T-cell (primary cell): ENCODE data around the gene PROSER2. TPM values are rescaled to one million over a fixed set of nuclear protein-coding genes. Genes with fewer than 3 reads are reported as not detected.

Experiments
- ATAC-seq, 4 experiments: fragments of 200-7000 bp in 3 of 4; fragments of 150-1000 bp in 1 of 4; cut with Tn5 transposase; replicated peaks in 1 of 4; 1 replicate in 3 of 4; 2 replicates in 1 of 4; pipeline ENCODE4 v1.10.0; 2021; ENCODE audit warnings: moderate library complexity in 3 of 4, mild to moderate bottlenecking in 2 of 4, moderate number of reproducible peaks in 1 of 4
- CTCF ChIA-PET, 2 donors: fragments of 300-600 bp; sonication (Branson Sonifier 250); formaldehyde crosslinking; loops; one replicate each; lab custom pipeline; 2022; ENCODE audit warnings: antibody characterized with exemption in 2 of 2; lab: Charles Lee
- POLR2A ChIA-PET, 2 donors: fragments of 300-600 bp; sonication (Branson Sonifier 250); formaldehyde crosslinking; loops; one replicate each; lab custom pipeline; 2022; ENCODE audit warnings: antibody characterized with exemption in 2 of 2; lab: Charles Lee
- DNase-seq, 35 experiments: peaks; one replicate each; pipeline versions ENCODE4 v3.0.0 to v3.0.0-alpha.2; 2013 to 2023
- H3K27ac ChIP-seq: one replicate; pipeline ENCODE4 v1.5.1; 2013; ENCODE audit warnings: low read length
- H3K27me3 ChIP-seq, 2 experiments: replicated peaks in 1 of 2; 1 replicate in 1 of 2; 2 replicates in 1 of 2; pipeline versions ENCODE4 v1.6.1 to v1.7.0; 2013; ENCODE audit warnings: low read length in 1 of 2, mixed read lengths in 1 of 2; ENCODE audit not compliant: control insufficient read depth in 2 of 2, insufficient read depth in 2 of 2; ENCODE audit errors: extremely low read depth in 1 of 2
- H3K36me3 ChIP-seq, 2 donors: 1 replicate in 1 of 2; 2 replicates in 1 of 2; pipeline versions ENCODE4 v1.6.1 to v1.7.0; 2013; ENCODE audit warnings: low read length in 1 of 2; ENCODE audit not compliant: control insufficient read depth in 2 of 2, insufficient read depth in 1 of 2; ENCODE audit errors: extremely low read depth in 1 of 2
- H3K4me1 ChIP-seq, 2 experiments: 1 replicate in 1 of 2; 2 replicates in 1 of 2; pipeline versions ENCODE4 v1.6.1 to v1.7.0; 2013; ENCODE audit warnings: low read length in 2 of 2, mixed read lengths in 1 of 2; ENCODE audit not compliant: insufficient read depth in 2 of 2, control insufficient read depth in 1 of 2; ENCODE audit errors: extremely low read depth in 1 of 2
- H3K4me3 ChIP-seq, 2 donors: 1 replicate in 1 of 2; 2 replicates in 1 of 2; pipeline versions ENCODE4 v1.5.1 to v1.7.0; 2013; ENCODE audit warnings: mild to moderate bottlenecking in 2 of 2, low read length in 1 of 2, moderate library complexity in 1 of 2; ENCODE audit not compliant: control insufficient read depth in 1 of 2; ENCODE audit errors: extremely low read depth in 1 of 2
- H3K9me3 ChIP-seq: 2 replicates; pipeline ENCODE4 v1.7.0; 2013
- H3K27ac Mint-ChIP-seq, 2 donors: one replicate each; pipeline ENCODE4 v1.8.0; 2020 to 2021; ENCODE audit warnings: mild to moderate bottlenecking in 2 of 2, mixed read lengths in 2 of 2
- H3K27me3 Mint-ChIP-seq, 2 donors: one replicate each; pipeline ENCODE4 v1.8.0; 2021 to 2022; ENCODE audit warnings: mixed read lengths in 2 of 2
- H3K36me3 Mint-ChIP-seq: one replicate; pipeline ENCODE4 v1.8.0; 2021; ENCODE audit warnings: mixed read lengths
- H3K4me1 Mint-ChIP-seq, 3 donors: one replicate each; pipeline ENCODE4 v1.8.0; 2020 to 2022; ENCODE audit warnings: mixed read lengths in 3 of 3, mild to moderate bottlenecking in 1 of 3
- H3K4me3 Mint-ChIP-seq, 3 donors: one replicate each; pipeline ENCODE4 v1.8.0; 2020 to 2022; ENCODE audit warnings: mild to moderate bottlenecking in 3 of 3, mixed read lengths in 3 of 3, moderate library complexity in 3 of 3
- H3K9me3 Mint-ChIP-seq, 3 donors: one replicate each; pipeline ENCODE4 v1.8.0; 2020 to 2022; ENCODE audit warnings: mixed read lengths in 3 of 3
- WGBS: methylation state at CpG from one replicate; pipeline ENCODE4 v1.1.5; 2013; ENCODE audit warnings: missing lambda C conversion rate; ENCODE audit not compliant: insufficient coverage; 5-methylcytosine and 5-hydroxymethylcytosine counted together
- total RNA-seq, 35 experiments: library from RNA in 6 of 35; stranded (reverse) in 6 of 35; fragments of 120-200 nt in 1 of 35; gene quantifications; one replicate each; pipeline versions ENCODE4 v1.2.1 to v1.2.4 and lab custom pipeline; 2013 to 2026

The PROSER2 gene
- total RNA-seq, 5 donors from 2014 or later (not counting 1 experiment from before 2014, with no cell fraction given), result 1.7 to 4.8 (median 4.0) TPM

DNA sequence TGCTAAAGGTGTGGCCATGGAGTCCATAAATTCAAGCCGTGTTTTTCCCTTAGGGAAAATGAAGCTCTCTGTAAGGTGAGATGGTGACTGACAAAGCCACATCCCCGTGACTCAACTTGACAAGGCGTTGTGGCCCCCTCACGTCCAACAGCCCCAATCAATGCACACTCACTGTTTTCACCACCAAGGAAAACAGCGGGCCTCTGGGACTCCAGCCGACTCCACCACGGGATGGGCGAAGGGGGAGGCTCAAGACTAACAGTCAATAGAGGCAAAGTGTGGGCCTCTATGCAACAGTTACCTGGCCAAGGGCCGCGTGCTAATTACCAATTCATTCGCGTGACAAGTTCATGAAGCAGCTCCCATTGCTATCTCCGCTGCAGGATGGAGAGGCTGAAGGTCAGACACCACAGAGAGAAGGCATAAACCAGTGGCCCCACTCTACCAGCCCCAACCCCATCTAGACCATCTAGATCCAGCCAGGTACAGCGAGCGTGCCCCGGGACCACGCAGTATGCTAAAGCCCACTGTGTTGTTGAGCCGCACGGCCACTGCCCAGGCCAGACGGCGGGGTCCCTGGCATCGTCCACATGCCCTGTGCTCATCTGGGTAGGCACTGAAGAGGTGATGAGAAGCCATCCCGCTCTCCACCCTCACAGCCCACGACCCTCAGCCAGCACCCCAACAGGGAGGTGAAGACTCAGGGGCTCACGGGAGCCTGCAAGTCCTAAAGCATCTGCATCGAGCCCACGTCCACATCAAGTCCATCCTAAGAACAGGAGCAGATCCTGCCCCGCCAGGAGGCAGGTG is 76.1 kb downstream of the PROSER2 start:
- POLR2A ChIA-PET, result no interaction called here
- CTCF ChIA-PET, result no interaction called here

DNA sequence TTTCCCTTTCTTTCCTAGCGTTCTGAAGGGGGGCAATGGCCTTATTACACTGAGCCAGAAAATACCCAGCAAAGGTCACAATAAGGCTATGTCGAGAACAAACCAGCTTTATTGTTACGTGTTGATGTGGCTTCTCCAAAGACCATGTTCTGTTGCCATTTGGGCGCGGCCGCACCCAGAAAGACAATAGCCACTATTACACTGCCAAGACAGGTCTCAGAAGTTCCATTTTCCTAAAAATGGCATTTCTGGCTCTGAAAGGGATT is 77.8 kb downstream of the PROSER2 start:
- Mint-ChIP-seq H3K36me3 (no peaks in the 10 kb centered on the region), H3K4me1 (no peaks in the 10 kb centered on the region), H3K27ac (no peak overlapping the region), H3K9me3 (no peaks in the 10 kb centered on the region), H3K27me3 (no peaks in the 10 kb centered on the region), H3K4me3 (no peak overlapping the region)
- DNase-seq (no peak), ATAC-seq (no peak)
- Histone ChIP-seq H3K27ac (no peak overlapping the region), H3K36me3 (no peaks in the 10 kb centered on the region), H3K4me1 (no peaks in the 10 kb centered on the region), H3K27me3 (peaks cover 0 to 16% of the 10 kb centered on the region in 2 experiments), H3K4me3 (no peak overlapping the region), H3K9me3 (no peaks in the 10 kb centered on the region)
- CTCF ChIA-PET, result no interaction called here
- 90% methylated on average over 2 of the region's 6 CpGs for WGBS
- POLR2A ChIA-PET, result no interaction called here

More for the DNA sequence above, 76.1 kb downstream of the PROSER2 start:
- Mint-ChIP-seq H3K36me3 (no peaks in the 10 kb centered on the region), H3K27ac (no peak overlapping the region), H3K4me3 (no peak overlapping the region), H3K4me1 (no peaks in the 10 kb centered on the region), H3K9me3 (no peaks in the 10 kb centered on the region), H3K27me3 (no peaks in the 10 kb centered on the region)
- Histone ChIP-seq H3K27me3 (peaks cover 0 to 16% of the 10 kb centered on the region in 2 experiments), H3K4me3 (no peak overlapping the region), H3K9me3 (no peaks in the 10 kb centered on the region), H3K4me1 (no peaks in the 10 kb centered on the region), H3K27ac (no peak overlapping the region), H3K36me3 (no peaks in the 10 kb centered on the region)
- 91% methylated on average over 20 of the region's 28 CpGs for WGBS
- ATAC-seq (no peak), DNase-seq (no peak)

DNA sequence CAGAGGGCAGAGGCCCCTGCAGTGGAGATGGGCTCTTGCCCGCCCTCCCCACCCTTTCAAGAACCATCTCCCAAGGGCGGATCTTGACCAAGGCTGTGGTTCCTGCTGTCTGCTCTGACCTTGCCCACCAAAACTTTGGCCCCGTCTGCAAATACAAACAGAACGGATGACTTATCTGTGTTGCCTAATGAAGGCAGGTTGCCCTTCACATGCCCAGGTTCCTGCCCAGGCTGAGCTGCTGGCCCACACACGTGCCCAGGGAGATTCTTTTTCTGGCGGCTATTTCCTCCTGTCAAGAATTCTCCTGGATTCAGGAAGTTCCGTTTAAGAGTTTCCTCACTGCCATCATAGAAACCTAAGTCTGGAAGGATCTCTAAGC is 78.3 kb downstream of the PROSER2 start:
- no peaks in the 10 kb centered on the region for H3K36me3 ChIP-seq
- H3K36me3 Mint-ChIP-seq, result no peaks in the 10 kb centered on the region
- H3K4me1 ChIP-seq, result no peaks in the 10 kb centered on the region
- no peak overlapping the region for H3K4me3 ChIP-seq
- CTCF ChIA-PET, result no interaction called here
- no peaks in the 10 kb centered on the region for H3K9me3 Mint-ChIP-seq
- ATAC-seq (no peak), DNase-seq (no peak)
- POLR2A ChIA-PET, result no interaction called here
- no peak overlapping the region for H3K27ac Mint-ChIP-seq
- H3K9me3 ChIP-seq, result no peaks in the 10 kb centered on the region
- 83% methylated on average over 7 of the region's 7 CpGs for WGBS
- H3K27ac ChIP-seq, result no peak overlapping the region
- H3K27me3 ChIP-seq, result peaks cover 0 to 16% of the 10 kb centered on the region in 2 experiments
- H3K4me3 Mint-ChIP-seq, result no peak overlapping the region
- no peaks in the 10 kb centered on the region for H3K27me3 Mint-ChIP-seq
- H3K4me1 Mint-ChIP-seq, result no peaks in the 10 kb centered on the region

DNA sequence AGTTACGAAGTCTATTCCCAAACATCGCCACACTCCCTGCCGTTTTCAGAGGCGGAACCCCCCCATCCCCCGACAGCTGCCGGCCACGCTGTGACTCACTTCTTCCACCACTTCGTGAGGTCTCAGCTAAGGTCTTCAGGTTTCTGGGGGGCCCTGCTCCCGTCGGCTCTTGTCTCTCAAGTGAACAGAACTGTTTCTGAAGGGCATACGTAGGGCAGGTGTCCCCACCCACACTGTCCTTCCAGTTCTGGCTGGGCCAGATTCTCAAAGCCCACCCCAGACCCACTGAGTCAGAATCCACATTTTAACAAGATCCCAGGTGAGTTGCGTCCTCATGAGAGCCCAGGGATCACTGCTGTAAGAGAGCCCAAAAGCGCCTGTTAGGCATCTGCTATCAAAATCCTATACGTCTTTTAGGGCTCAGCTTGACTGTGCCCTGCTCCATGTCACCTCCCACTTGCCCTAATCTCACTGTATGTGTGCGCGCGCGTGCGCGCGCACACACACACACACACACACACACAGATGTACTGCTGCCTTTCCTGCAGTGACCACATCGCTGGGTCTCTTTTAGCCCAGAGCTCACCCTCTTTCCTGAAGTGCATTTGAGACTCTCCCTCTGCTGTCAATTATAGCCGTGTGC is 78.8 kb downstream of the PROSER2 start:
- H3K9me3 Mint-ChIP-seq, result no peaks in the 10 kb centered on the region
- no peak overlapping the region for H3K27ac Mint-ChIP-seq
- no peaks in the 10 kb centered on the region for H3K36me3 ChIP-seq
- no peak overlapping the region for H3K27ac ChIP-seq
- ChIA-PET CTCF (no interaction called here), POLR2A (no interaction called here)
- H3K27me3 ChIP-seq, result peaks cover 0 to 16% of the 10 kb centered on the region in 2 experiments
- WGBS, result 84% methylated on average over 23 of the region's 23 CpGs
- no peak overlapping the region for H3K4me3 ChIP-seq
- H3K4me1 Mint-ChIP-seq, result no peaks in the 10 kb centered on the region
- H3K9me3 ChIP-seq, result no peaks in the 10 kb centered on the region
- no peaks in the 10 kb centered on the region for H3K4me1 ChIP-seq
- H3K4me3 Mint-ChIP-seq, result no peak overlapping the region
- no peaks in the 10 kb centered on the region for H3K27me3 Mint-ChIP-seq
- ATAC-seq (no peak), DNase-seq (no peak)
- H3K36me3 Mint-ChIP-seq, result no peaks in the 10 kb centered on the region

DNA sequence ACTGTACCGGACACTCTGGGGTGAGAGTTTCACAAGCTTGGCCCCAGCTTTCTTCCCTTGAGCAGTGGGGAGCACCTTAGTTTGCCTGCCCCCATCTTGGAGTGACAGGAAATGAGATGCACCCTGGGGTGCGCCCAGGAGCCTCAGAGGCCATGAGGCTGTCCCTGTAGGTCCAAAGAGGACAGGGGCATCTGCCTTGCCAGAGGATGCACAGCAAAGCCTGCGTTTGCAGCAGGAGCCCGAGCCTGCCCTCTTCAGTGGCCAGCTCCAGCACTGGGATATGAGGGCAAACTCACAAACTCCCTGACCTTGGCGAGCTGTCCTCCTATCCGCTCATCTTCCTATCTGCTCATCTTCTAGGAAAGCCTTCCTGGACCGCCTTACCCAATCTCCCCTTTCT is 79.5 kb downstream of the PROSER2 start:
- H3K36me3 ChIP-seq, result no peaks in the 10 kb centered on the region
- H3K4me1 Mint-ChIP-seq, result no peaks in the 10 kb centered on the region
- no peak overlapping the region for H3K4me3 Mint-ChIP-seq
- no peaks in the 10 kb centered on the region for H3K36me3 Mint-ChIP-seq
- POLR2A ChIA-PET, result no interaction called here
- 92% methylated on average over 4 of the region's 7 CpGs for WGBS
- DNase-seq (no peak), ATAC-seq (no peak)
- no peak overlapping the region for H3K27ac ChIP-seq
- H3K4me3 ChIP-seq, result no peak overlapping the region
- H3K27me3 Mint-ChIP-seq, result no peaks in the 10 kb centered on the region
- H3K27ac Mint-ChIP-seq, result no peak overlapping the region
- H3K9me3 ChIP-seq, result no peaks in the 10 kb centered on the region
- CTCF ChIA-PET, result no interaction called here
- H3K4me1 ChIP-seq, result no peaks in the 10 kb centered on the region
- no peaks in the 10 kb centered on the region for H3K9me3 Mint-ChIP-seq
- peaks cover 0 to 16% of the 10 kb centered on the region in 2 experiments for H3K27me3 ChIP-seq

DNA sequence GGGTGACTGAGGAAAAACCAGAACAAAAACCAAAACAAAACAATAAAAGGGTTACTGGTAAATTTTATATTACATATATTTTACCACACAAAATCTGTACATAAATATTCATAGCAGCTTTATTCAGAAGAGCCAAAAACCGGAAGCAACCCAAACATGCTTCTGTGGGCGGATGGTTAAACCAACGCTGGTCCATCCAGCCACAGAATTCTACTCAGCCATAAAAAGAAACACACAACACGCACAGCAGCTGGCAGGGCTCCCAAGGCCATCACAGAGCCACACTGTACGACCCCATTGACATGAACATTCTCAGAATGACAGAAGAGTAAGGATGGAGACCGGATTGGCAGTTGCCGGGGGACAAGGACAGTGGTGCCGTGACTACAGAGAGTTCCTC is 83.6 kb downstream of the PROSER2 start:
- ChIA-PET POLR2A (no interaction called here), CTCF (no interaction called here)
- Histone ChIP-seq H3K9me3 (no peaks in the 10 kb centered on the region), H3K4me3 (no peak overlapping the region), H3K27me3 (peaks cover 0 to 15% of the 10 kb centered on the region in 2 experiments), H3K36me3 (no peaks in the 10 kb centered on the region), H3K27ac (no peak overlapping the region), H3K4me1 (no peaks in the 10 kb centered on the region)
- Mint-ChIP-seq H3K4me3 (no peak overlapping the region), H3K4me1 (no peaks in the 10 kb centered on the region), H3K36me3 (no peaks in the 10 kb centered on the region), H3K9me3 (no peaks in the 10 kb centered on the region), H3K27ac (no peak overlapping the region), H3K27me3 (peaks cover 0 to 4% of the 10 kb centered on the region in 2 donors)
- WGBS, result 93% methylated on average over 3 of the region's 8 CpGs
- ATAC-seq (no peak), DNase-seq (no peak)
